Measurements from ENCODE around the gene INHBB.

Gene INHBB

GRCh38 chr2:120362926-120363325 lies 17.0 kb downstream of the INHBB start:
- no peak overlapping the region for H2AFZ ChIP-seq (ENCODE audit: low read depth, low read length, severe bottlenecking)
- H3K4me2 ChIP-seq (ENCODE audit: low read depth, low read length, poor library complexity, severe bottlenecking): no peak overlapping the region
- no peak overlapping the region for H3K27ac ChIP-seq (ENCODE audit: low read depth, low read length)
- no peaks in the 10 kb centered on the region for H3K36me3 ChIP-seq (ENCODE audit: low read length)
- H3K9me2 ChIP-seq (replicated peaks; ENCODE audit: insufficient read depth, low read length): no peaks in the 10 kb centered on the region
- no peaks in the 10 kb centered on the region for H3K9me3 ChIP-seq (ENCODE audit: insufficient read depth, low read length)
- TF ChIP-seq EZH2phosphoT487 (conservative IDR thresholded peaks at IDR 0.05; ENCODE audit: low read length) (no peak), CTCF (IDR thresholded peaks at IDR 0.05; ENCODE audit: insufficient read depth, low read length, poor library complexity, severe bottlenecking) (no peak)
- no peak overlapping the region for H3K9ac ChIP-seq (ENCODE audit: low read length)
- no peaks in the 10 kb centered on the region for H3K79me2 ChIP-seq (ENCODE audit: insufficient read depth, low read length)
- H3K27me3 ChIP-seq (ENCODE audit: low read length): no peaks in the 10 kb centered on the region
- H4K20me1 ChIP-seq (ENCODE audit: low read depth, low read length): no peaks in the 10 kb centered on the region
- no peaks in the 10 kb centered on the region for H3F3A ChIP-seq (ENCODE audit: insufficient read depth)
- no peak overlapping the region for H3K4me3 ChIP-seq (ENCODE audit: insufficient read depth, low read length, poor library complexity, severe bottlenecking)

GRCh38 chr2:120365236-120365793 lies 19.4 kb downstream of the INHBB start:
- Histone ChIP-seq H3K4me3 (ENCODE audit: insufficient read depth, low read length, poor library complexity, severe bottlenecking) (no peak overlapping the region), H3K9ac (ENCODE audit: low read length) (no peak overlapping the region), H2AFZ (ENCODE audit: low read depth, low read length, severe bottlenecking) (no peak overlapping the region), H3F3A (ENCODE audit: insufficient read depth) (no peaks in the 10 kb centered on the region), H3K36me3 (ENCODE audit: low read length) (no peaks in the 10 kb centered on the region), H3K79me2 (ENCODE audit: insufficient read depth, low read length) (no peaks in the 10 kb centered on the region), H3K9me3 (ENCODE audit: insufficient read depth, low read length) (no peaks in the 10 kb centered on the region), H4K20me1 (ENCODE audit: low read depth, low read length) (no peaks in the 10 kb centered on the region), H3K27me3 (ENCODE audit: low read length) (no peaks in the 10 kb centered on the region), H3K9me2 (replicated peaks; ENCODE audit: insufficient read depth, low read length) (no peaks in the 10 kb centered on the region), H3K27ac (ENCODE audit: low read depth, low read length) (no peak overlapping the region), H3K4me2 (ENCODE audit: low read depth, low read length, poor library complexity, severe bottlenecking) (no peak overlapping the region)
- TF ChIP-seq EZH2phosphoT487 (conservative IDR thresholded peaks at IDR 0.05; ENCODE audit: low read length): no peak
- no peak for TF ChIP-seq CTCF (IDR thresholded peaks at IDR 0.05; ENCODE audit: insufficient read depth, low read length, poor library complexity, severe bottlenecking)

- H3F3A ChIP-seq (ENCODE audit: insufficient read depth): no peaks in the 10 kb centered on the region
- no peak overlapping the region for H3K27ac ChIP-seq (ENCODE audit: low read depth, low read length)
- no peak overlapping the region for H3K9ac ChIP-seq (ENCODE audit: low read length)
- TF ChIP-seq CTCF (IDR thresholded peaks at IDR 0.05; ENCODE audit: insufficient read depth, low read length, poor library complexity, severe bottlenecking) (no peak), EZH2phosphoT487 (conservative IDR thresholded peaks at IDR 0.05; ENCODE audit: low read length) (no peak)
- H2AFZ ChIP-seq (ENCODE audit: low read depth, low read length, severe bottlenecking): no peak overlapping the region
- H3K27me3 ChIP-seq (ENCODE audit: low read length): no peaks in the 10 kb centered on the region
- H3K9me2 ChIP-seq (replicated peaks; ENCODE audit: insufficient read depth, low read length): no peaks in the 10 kb centered on the region
- no peaks in the 10 kb centered on the region for H3K79me2 ChIP-seq (ENCODE audit: insufficient read depth, low read length)
- H3K4me3 ChIP-seq (ENCODE audit: insufficient read depth, low read length, poor library complexity, severe bottlenecking): no peak overlapping the region
- H3K9me3 ChIP-seq (ENCODE audit: insufficient read depth, low read length): no peaks in the 10 kb centered on the region
- no peak overlapping the region for H3K4me2 ChIP-seq (ENCODE audit: low read depth, low read length, poor library complexity, severe bottlenecking)
- no peaks in the 10 kb centered on the region for H3K36me3 ChIP-seq (ENCODE audit: low read length)
- H4K20me1 ChIP-seq (ENCODE audit: low read depth, low read length): no peaks in the 10 kb centered on the region
Observed at GRCh38 chr2:120366698-120367097, 20.8 kb downstream of the INHBB start.

Measured in SU-DHL-6 (cell line).